HepG2 (cell line): ENCODE measurements around the gene ACOT8. TPM values are rescaled to one million over a fixed set of nuclear protein-coding genes. Genes with fewer than 3 reads are reported as not detected.

Source experiments
- CHD2 ChIP-seq: IDR thresholded peaks from 2 replicates; pipeline ENCODE4 v1.6.1; 2011; ENCODE audit warnings: low read depth, low read length, improper control_type of control experiment
- FOXA3 ChIP-seq: IDR thresholded peaks from 2 replicates; pipeline ENCODE4 v1.6.1; 2016; ENCODE audit warnings: missing genetic modification reagents, missing compliant biosample characterization
- FOXP4 ChIP-seq: sonication (generic); formaldehyde crosslinking; IDR thresholded peaks from 2 replicates; pipeline ENCODE4 v1.4.0; 2020; ENCODE audit warnings: missing genetic modification reagents
- GATAD2A ChIP-seq: IDR thresholded peaks from 2 replicates; pipeline ENCODE4 v1.6.1; 2016
- MZF1 ChIP-seq: sonication (generic); formaldehyde crosslinking; IDR thresholded peaks from 2 replicates; pipeline ENCODE4 v1.8.1; 2023; ENCODE audit warnings: mild to moderate bottlenecking, missing genetic modification reagents, borderline replicate concordance
- NR1H2 ChIP-seq: sonication (generic); formaldehyde crosslinking; IDR thresholded peaks from 2 replicates; pipeline ENCODE4 v1.8.1; 2022; ENCODE audit warnings: low read depth, missing genetic modification reagents, borderline replicate concordance
- REL ChIP-seq: sonication (generic); formaldehyde crosslinking; conservative IDR thresholded peaks from 2 replicates; pipeline ENCODE4 v1.8.0; 2022; ENCODE audit warnings: mild to moderate bottlenecking, missing genetic modification reagents, moderate library complexity
- U2AF2 ChIP-seq: fragments of 200-400 bp; formaldehyde crosslinking; IDR thresholded peaks from 2 replicates; pipeline ENCODE4 v1.6.1; 2017; ENCODE audit warnings: low read depth, mild to moderate bottlenecking, low read length
- ZFP41 ChIP-seq: sonication (generic); formaldehyde crosslinking; IDR thresholded peaks from 2 replicates; pipeline ENCODE4 v1.4.0; 2020; ENCODE audit warnings: mild to moderate bottlenecking, missing genetic modification reagents, borderline replicate concordance
- ZFX ChIP-seq: sonication (generic); formaldehyde crosslinking; IDR thresholded peaks from 2 replicates; pipeline ENCODE4 v1.4.0; 2020; ENCODE audit warnings: mild to moderate bottlenecking, low read depth, missing genetic modification reagents, moderate library complexity
- ZNF280B ChIP-seq: sonication (generic); formaldehyde crosslinking; IDR thresholded peaks from 2 replicates; pipeline ENCODE4 v1.5.0; 2020; ENCODE audit warnings: missing genetic modification reagents, mild to moderate bottlenecking, borderline replicate concordance
- ZNF329 ChIP-seq: sonication (generic); formaldehyde crosslinking; IDR thresholded peaks from 2 replicates; pipeline ENCODE4 v1.9.0; 2021; ENCODE audit warnings: low read depth, mild to moderate bottlenecking, missing genetic modification reagents
- ZNF891 ChIP-seq: sonication (generic); formaldehyde crosslinking; IDR thresholded peaks from 2 replicates; pipeline ENCODE4 v1.5.0; 2020; ENCODE audit warnings: mild to moderate bottlenecking, missing genetic modification reagents
- polyA plus RNA-seq, 8 experiments: library from polyadenylated mRNA; depleted of rRNA in 3 of 8; stranded (reverse) in 7 of 8; unstranded in 1 of 8; fragments of >200 nt; fragmentation: Illumina TruSeq in 4 of 8; extraction: Trizol in 4 of 8; gene quantifications; 2 replicates each; pipeline versions ENCODE4 v1.2.1 to v1.2.3, GENCODE V29; 2011 to 2016; ENCODE audit warnings: low read depth in 4 of 8, missing spikeins in 1 of 8, mixed read lengths in 1 of 8; ENCODE audit not compliant: insufficient read depth in 1 of 8
- total RNA-seq, 5 experiments: library from RNA; depleted of rRNA; stranded (reverse); fragments of >200 nt; fragmentation: Illumina TruSeq; extraction: Trizol; gene quantifications; 2 replicates each; pipeline ENCODE4 v1.2.3, GENCODE V29; 2016; ENCODE audit warnings: low read depth in 1 of 5
- TF ChIP-seq, protein P1 (sequence below): sonication (generic); formaldehyde crosslinking; IDR thresholded peaks from 2 replicates; pipeline ENCODE4 v1.4.0; 2020; ENCODE audit warnings: missing genetic modification reagents, borderline replicate concordance
- TF ChIP-seq, protein P2 (sequence below): sonication (generic); formaldehyde crosslinking; IDR thresholded peaks from 2 replicates; pipeline ENCODE4 v1.5.1; 2020; ENCODE audit warnings: mild to moderate bottlenecking, missing genetic modification reagents

Gene ACOT8
- total and polyA plus RNA-seq, 2 of the 13 experiments (the other 11 are each of a cell fraction or from before 2014, with no cell fraction given): 31.4 to 45.5 TPM

GRCh38 chr20:45880988-45881788 lies 24.0 kb upstream of the ACOT8 start, which contains the start of gene ZSWIM1 (continued):
- peak; percentile 84 for TF ChIP-seq ZFP41 (CRISPR knock-in tag)
- TF ChIP-seq, protein P1, sequence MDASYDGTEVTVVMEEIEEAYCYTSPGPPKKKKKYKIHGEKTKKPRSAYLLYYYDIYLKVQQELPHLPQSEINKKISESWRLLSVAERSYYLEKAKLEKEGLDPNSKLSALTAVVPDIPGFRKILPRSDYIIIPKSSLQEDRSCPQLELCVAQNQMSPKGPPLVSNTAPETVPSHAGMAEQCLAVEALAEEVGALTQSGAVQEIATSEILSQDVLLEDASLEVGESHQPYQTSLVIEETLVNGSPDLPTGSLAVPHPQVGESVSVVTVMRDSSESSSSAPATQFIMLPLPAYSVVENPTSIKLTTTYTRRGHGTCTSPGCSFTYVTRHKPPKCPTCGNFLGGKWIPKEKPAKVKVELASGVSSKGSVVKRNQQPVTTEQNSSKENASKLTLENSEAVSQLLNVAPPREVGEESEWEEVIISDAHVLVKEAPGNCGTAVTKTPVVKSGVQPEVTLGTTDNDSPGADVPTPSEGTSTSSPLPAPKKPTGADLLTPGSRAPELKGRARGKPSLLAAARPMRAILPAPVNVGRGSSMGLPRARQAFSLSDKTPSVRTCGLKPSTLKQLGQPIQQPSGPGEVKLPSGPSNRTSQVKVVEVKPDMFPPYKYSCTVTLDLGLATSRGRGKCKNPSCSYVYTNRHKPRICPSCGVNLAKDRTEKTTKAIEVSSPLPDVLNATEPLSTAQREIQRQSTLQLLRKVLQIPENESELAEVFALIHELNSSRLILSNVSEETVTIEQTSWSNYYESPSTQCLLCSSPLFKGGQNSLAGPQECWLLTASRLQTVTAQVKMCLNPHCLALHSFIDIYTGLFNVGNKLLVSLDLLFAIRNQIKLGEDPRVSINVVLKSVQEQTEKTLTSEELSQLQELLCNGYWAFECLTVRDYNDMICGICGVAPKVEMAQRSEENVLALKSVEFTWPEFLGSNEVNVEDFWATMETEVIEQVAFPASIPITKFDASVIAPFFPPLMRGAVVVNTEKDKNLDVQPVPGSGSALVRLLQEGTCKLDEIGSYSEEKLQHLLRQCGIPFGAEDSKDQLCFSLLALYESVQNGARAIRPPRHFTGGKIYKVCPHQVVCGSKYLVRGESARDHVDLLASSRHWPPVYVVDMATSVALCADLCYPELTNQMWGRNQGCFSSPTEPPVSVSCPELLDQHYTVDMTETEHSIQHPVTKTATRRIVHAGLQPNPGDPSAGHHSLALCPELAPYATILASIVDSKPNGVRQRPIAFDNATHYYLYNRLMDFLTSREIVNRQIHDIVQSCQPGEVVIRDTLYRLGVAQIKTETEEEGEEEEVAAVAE (CRISPR knock-in tag): peak; percentile 85; the same call in 1 of the 2 replicates
- TF ChIP-seq REL (CRISPR knock-in tag): peak; percentile 69; the same call in 1 of the 2 replicates
- TF ChIP-seq GATAD2A (CRISPR knock-in tag): peak; percentile 30; the same call in 1 of the 2 replicates
- 0 out of 2 replicates have a peak, but pooled peaks have one; percentile 58 for TF ChIP-seq FOXP4 (CRISPR knock-in tag)
- TF ChIP-seq, protein P2, sequence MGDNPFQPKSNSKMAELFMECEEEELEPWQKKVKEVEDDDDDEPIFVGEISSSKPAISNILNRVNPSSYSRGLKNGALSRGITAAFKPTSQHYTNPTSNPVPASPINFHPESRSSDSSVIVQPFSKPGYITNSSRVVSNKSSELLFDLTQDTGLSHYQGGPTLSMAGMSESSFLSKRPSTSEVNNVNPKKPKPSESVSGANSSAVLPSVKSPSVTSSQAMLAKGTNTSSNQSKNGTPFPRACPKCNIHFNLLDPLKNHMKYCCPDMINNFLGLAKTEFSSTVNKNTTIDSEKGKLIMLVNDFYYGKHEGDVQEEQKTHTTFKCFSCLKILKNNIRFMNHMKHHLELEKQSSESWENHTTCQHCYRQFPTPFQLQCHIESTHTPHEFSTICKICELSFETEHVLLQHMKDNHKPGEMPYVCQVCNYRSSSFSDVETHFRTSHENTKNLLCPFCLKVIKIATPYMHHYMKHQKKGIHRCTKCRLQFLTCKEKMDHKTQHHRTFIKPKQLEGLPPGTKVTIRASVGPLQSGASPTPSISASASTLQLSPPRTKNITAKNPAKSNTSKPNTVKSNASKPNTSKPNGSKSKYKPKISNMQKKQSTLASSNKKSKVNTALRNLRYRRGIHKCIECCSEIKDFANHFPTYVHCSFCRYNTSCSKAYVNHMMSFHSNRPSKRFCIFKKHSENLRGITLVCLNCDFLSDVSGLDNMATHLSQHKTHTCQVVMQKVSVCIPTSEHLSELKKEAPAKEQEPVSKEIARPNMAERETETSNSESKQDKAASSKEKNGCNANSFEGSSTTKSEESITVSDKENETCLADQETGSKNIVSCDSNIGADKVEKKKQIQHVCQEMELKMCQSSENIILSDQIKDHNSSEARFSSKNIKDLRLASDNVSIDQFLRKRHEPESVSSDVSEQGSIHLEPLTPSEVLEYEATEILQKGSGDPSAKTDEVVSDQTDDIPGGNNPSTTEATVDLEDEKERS (CRISPR knock-in tag): peak; percentile 64; the same call in 1 of the 2 replicates
- peak; percentile 78 for TF ChIP-seq CHD2
- peak; percentile 22; the same call in 1 of the 2 replicates for TF ChIP-seq MZF1 (CRISPR knock-in tag)
- peak; percentile 95 for TF ChIP-seq U2AF2
- TF ChIP-seq ZNF329 (CRISPR knock-in tag): 0 out of 2 replicates have a peak, but pooled peaks have one; percentile 57
- peak; percentile 60; the same call in 1 of the 2 replicates for TF ChIP-seq ZNF891 (CRISPR knock-in tag)
- TF ChIP-seq NR1H2 (CRISPR knock-in tag): no peak
- no peak; the same call in 1 of the 2 replicates for TF ChIP-seq ZNF280B (CRISPR knock-in tag)
- peak; percentile 63 for TF ChIP-seq FOXA3 (CRISPR knock-in tag)
- TF ChIP-seq ZFX (CRISPR knock-in tag): peak; percentile 86
